ENCODE results near the gene TSPAN10.

The TSPAN10 gene

DNA sequence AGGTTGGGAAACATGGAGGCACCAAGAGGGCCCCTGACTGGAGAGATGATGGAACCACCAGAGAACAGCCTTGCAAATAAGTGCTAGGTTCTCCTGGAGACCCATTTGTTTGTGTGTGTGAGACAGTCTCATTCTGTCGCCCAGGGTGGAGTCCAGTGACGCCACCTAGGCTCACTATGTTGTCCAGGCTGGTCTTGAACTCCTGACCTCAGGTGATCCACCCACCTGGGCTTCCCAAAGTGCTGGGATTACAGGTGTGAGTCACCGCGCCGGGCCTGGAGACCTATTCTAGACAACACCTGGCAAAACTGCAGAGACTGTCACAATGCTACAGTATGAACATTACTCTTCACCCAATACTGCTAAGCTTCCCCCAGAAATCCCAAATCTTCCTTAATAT is 1.6 kb upstream of the TSPAN10 start:
- no peak for DNase-seq (ENCODE audit: low read depth)

DNA sequence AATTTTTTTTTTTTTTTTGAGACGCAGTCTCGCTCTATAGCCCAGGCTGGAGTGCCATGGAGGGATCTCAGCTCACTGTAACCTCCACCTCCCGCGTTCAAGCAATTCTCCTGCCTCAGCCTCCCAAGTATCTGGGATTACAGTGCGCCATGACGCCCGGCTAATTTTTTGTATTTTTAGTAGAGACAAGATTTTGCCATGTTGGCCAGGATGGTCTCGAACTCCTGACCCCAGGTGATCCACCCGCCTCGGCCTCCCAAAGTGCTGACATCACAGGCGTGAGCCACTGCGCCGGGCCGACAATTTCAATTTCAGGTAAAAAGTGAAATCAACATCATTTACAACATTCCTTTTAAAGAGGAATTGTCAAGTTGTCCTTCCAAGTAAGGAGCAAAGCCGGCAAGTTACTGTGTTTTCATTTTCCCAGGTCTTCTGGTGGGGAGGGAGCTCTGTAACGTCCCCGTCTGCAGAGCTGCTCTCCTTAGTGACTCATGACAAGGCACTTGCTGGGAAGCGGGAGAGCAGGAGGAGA is 957 bp upstream of the TSPAN10 start:
- no peak for DNase-seq (ENCODE audit: low read depth)

DNA sequence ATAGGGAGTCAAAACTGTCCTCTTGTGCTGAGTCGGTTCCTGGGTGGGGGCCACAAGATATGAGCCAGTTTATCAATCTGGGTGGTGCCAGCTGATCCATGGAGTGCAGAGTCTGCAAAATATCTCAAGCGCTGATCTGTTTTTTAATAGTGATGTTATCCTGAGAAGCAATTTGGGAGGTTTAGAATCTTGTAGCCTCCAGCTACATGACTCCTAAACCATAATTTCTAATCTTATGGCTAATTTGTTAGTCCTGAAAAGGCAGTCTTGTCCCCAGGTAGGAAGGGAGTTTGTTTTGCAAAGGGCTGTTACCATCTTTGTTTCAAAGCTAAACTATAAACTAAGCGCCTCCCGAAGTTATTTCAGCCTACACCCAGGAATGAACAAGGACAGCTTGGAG is 1.7 kb downstream of the TSPAN10 start:
- DNase-seq (ENCODE audit: low read depth) = no peak

DNA sequence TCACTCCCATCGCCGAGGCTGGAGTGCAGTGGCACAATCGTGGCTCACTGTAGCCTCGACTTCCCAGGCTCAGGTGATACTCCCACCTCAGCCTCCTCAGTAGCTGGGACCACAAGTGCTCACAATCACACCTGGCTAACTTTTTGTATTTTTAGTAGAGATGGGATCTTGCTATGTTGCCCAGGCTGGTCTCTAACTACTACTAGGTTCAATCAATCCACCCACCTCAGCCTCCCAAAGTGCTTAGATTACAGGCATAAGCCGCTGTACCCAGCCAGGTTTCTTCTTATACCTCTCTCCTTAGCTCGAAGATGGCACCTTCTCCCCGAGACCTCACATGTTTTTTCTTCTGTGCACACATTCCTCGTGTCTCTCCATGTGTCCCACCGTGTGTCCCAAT is 3.0 kb downstream of the TSPAN10 start:
- no peak for DNase-seq (ENCODE audit: low read depth)

DNA sequence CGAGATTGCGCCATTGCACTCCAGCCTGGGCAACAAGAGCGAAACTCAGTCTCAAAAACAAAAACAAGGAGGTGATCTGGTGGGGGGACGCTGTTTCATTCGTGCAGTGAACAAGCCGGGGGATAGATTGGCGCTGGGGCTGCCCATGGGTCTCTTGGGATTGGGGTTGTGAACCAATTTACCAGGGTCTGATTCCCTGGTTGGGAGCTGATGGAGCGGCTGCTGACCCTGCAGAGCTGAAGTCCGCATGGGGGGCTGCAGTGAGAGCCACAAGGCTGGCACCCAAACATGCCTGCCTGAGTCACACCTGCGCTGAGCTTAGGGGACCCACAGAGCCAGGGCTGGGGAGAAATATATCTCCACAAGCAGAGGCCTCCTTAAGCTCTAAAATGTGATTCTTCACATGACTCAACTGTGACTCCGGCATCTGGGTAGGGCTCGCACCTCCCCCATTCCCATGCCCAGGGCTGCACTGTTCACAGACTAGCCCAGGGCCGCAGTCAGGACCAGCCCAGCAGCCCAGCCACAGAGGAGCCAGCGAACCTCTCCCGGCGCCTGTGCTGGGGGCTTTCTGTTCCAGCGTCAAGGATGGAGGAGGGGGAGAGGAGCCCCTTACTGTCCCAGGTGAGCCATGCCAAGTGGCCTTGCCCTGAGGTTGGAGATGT is 5.0 kb downstream of the TSPAN10 start:
- DNase-seq (ENCODE audit: low read depth) = no peak

DNA sequence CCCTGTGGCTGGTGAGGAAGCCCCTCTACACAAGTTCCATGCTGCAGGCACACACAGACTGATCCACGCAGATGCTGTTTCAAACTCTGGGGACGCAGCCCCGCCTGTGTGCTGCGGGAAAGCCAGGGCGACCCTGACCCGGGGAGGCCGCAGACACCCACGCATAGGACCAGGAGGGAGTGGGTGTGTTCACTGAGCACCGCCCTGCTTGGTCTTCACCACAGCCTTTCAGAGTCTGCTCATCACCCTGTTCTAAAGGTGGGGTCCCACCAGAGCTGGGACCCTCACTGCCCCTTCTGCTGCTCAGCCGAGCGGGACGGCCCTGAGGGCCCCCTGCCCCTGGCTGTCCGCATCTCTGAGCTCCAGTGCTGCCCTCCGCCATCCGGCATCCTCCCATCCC is 7.5 kb downstream of the TSPAN10 start:
- DNase-seq (ENCODE audit: low read depth) = no peak

DNA sequence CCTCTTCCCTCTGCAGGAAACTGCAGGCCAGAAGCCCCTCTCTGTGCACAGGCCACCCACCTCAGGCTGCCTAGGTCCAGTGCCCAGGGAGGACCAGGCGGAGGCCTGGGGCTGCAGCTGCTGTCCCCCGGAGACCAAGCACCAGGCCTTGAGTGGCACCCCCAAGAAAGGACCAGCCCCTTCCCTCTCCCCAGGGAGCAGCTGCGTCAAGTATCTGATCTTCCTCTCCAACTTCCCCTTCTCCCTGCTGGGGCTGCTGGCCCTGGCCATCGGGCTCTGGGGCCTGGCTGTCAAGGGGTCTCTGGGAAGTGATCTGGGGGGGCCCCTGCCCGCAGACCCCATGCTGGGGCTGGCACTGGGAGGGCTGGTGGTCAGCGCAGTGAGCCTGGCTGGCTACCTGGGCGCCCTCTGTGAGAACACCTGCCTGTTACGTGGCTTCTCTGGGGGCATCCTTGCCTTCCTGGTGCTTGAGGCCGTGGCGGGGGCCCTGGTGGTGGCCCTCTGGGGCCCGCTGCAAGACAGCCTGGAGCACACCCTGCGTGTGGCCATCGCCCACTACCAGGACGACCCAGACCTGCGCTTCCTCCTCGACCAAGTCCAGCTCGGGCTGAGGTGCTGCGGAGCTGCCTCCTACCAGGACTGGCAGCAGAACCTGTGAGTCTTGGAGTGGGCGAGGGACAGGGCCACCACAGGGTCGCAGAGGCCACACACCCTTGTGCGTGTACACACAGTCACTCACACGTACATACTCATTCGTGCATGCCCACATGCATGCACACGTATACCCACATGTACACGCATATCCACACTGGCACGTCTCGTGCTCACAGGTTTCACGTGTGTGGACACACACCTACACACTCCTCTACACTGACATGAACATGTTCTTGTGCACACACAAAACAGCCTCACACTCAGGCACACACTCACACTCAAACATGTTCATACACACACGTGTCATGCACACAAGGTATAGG is 8.3 kb downstream of the TSPAN10 start:
- no peak for DNase-seq (ENCODE audit: low read depth)

DNA sequence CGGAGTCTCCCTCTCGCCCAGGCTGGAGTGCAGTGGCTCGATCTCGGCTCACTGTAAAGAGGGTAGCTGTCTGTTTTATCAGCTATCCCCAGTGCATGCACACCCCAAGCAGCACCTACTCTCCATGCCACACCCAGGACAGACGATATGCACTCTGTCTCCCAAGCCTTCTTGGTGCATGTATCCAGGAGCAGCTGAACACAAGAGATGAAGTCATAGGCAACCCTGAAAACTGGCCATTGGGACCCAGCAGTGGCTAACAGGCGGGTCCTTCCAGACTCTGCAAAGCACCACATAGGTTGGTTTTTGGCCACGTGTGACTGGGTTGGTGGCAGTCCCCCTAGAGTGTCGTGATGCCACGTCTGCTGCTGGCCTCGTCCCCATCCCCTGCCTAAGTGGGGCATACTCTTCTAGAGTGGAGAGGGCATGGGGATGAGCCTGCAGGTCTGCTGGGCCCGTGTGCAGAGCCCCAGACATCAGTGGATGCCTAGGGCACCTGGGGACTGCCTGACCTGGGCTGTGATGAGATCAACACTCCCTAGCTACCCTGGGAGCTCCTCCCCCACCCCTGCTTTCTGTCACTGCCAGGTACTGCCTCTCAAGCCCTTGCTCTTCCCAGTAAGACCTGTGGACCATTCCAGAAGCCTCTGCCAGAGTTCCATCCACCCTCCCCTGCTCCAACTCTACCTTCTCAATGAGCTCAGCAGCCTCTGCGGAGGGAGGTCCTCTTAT is 10.0 kb downstream of the TSPAN10 start:
- DNase-seq (ENCODE audit: low read depth) = no peak

DNA sequence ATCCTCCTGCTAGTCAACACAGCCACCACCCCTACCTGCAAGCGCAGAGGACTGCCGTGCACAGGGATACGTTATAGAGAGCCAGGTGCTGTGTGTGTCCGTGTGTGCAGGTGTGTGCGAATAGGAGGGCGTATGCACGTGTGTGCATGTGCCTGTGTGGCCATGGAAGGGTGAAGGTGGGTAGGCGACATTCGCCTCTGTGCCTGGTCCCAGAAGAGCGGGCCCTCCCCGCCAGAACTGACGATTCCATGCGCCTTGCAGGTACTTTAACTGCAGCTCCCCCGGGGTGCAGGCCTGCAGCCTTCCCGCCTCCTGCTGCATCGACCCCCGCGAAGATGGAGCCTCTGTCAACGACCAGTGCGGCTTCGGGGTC is 10.6 kb downstream of the TSPAN10 start:
- DNase-seq (ENCODE audit: low read depth) = no peak

DNA sequence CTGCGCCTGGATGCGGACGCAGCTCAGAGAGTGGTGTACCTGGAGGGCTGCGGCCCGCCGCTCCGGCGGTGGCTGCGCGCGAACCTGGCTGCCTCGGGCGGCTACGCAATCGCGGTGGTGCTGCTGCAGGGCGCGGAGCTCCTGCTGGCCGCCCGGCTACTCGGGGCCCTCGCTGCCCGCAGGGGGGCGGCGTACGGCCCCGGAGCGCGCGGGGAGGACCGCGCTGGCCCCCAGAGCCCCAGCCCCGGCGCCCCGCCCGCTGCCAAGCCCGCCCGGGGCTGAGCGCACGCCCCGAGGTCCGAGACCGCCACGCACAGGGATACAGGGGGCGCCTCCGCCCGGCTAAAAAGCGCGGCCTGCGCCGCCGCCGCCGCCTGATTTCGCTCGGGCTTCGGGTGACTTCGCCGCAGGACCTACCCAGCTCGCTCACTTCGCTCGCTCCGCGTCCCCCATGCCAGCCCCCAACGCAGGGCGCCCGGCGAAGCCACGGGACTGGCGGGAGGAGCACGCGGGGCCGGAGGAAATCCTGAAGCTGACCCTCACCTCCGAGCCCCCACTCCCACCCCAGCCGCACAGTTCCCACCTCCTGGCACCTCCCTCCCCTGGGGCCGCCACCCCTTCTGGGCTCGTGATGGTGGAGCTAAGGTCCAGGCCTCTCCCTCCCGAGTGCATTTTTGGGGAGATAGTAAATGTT is 11.2 kb downstream of the TSPAN10 start:
- no peak for DNase-seq (ENCODE audit: low read depth)

DNA sequence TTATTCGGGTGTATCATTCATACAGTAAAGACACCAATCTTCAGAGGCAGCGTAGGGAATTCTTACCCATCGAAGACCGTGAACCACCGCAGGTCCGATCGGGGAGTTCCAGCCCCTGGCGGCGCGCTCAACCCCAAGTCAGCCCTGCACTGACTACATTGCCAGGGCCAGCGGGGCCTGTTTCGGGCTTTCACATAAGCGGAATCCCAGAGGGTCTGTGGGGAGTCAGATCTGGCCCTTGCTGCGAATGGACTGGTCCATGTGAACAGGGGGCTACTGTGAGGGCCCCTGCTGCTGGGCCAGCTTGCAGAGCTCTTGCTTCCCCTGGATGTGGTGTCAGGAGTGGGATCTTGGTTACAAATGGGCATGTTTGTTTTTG is 11.7 kb downstream of the TSPAN10 start:
- no peak for DNase-seq (ENCODE audit: low read depth)

DNA sequence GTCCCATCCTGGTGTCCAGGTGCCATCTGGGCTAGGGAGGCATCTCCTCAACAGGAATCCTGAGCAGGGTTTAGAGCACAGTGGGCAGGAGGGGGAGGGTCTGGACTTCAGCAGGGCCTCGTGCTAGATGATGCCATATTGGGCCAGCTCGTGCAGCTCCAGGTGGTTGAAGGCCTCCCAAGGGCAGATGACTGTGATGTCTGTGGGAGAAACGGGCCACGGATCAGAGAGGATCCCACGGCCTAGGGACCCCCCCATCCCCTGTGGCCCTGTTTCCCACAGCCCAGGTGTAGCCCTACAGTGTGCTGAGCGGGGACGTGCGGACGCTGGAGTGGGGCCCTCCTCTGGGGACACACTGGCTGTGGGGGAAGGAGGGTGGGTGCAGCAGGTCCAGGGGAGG is 14.0 kb downstream of the TSPAN10 start:
- DNase-seq (ENCODE audit: low read depth) = no peak

DNA sequence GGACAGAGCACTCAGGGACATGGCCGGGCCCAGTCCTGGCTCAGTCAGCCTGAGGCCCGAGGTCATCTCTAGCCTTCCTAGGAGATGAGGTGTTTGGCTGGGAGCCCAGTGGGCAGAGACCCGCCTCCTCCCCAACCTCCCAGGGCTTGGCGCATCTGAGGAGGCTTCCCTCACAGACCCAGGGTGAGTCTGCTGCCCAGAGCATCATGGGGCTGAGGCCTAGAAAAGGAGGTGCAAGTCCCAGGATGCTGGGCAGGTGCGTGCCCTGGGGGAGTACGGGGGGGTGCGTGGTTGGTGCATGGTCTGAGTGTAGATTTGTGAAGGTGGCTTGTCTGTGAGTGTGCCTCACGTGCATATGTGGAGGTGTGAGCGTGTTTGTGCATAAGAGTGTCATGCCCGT is 14.7 kb downstream of the TSPAN10 start:
- DNase-seq (ENCODE audit: low read depth) = peak; percentile 85

DNA sequence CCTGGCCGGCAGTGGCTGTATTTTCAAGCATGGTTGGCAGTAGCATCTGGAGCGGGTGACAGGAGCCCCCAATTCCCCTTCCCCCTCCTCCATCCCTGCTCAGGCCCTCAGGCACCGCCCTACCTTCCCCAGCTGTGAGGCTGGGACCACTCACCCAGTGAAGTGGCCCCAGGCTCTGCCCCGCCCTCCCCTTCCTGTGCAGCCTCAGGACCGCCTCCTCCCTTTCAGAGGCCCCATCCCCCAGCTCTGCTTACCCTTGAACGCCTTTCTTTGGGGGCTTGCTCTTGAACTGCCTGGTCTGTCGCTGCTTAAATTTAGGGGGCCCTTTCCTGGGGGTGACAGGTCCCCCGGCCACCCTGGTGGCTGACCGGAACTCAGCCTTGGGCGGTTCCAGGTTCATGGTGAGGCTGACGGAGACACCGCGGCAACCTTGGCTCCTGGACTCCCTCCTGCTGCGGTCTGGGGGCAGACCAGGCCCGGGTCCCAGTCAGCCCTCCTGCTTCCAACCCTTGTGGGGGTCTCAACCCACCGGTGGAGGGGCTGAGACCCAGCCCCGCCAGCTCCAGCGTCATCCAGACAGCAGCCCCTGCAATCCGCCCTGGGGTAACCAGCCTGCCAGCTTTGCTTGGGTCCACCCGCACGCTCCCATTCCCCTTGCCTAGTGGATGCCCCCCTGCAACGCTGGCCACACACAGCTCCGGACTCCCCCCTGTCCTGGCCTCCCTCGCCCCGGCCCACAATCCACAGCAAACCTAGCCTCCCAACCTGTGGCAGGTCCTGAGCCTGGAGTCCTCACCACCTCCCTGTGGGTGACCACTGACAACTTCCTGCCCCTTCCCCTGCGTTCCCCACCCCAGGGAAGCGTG is 16.1 kb downstream of the TSPAN10 start:
- no peak for DNase-seq (ENCODE audit: low read depth)

DNA sequence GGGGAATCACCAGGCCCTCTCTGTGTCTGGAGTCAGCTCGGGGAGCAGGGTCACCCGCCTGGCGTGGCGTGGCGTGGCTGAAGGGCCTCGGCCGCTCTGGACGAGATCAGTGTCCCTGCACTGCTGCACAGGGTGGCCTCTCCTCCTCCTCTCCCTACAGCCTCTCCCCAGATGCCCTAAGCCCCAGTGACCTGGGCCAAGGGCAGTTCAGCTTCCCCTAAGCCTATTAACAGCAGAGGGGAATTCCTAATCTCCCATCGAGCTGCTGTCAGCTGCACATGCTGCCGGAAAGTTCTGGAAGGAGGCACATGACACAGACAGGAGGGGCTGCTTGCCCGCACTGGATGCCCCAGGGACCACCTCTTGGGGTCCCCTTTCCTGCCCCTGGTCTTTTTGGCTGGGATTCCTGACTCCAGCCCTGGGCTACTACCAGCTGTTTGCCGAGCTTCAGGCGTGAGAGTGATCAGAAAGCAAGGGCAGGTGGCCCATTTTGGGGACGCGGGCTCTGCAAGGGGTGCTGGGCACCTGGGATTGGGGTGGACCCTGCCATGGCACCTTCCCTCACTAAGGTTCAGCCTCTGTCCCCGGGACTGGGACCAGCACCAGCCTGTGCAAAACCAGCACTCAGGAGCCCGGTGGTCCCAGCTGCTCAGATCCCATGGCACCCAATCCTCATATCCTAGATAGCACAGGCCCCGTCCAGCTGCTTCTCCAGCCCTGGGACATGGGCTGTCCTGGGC is 18.6 kb downstream of the TSPAN10 start:
- no peak for DNase-seq (ENCODE audit: low read depth)

DNA sequence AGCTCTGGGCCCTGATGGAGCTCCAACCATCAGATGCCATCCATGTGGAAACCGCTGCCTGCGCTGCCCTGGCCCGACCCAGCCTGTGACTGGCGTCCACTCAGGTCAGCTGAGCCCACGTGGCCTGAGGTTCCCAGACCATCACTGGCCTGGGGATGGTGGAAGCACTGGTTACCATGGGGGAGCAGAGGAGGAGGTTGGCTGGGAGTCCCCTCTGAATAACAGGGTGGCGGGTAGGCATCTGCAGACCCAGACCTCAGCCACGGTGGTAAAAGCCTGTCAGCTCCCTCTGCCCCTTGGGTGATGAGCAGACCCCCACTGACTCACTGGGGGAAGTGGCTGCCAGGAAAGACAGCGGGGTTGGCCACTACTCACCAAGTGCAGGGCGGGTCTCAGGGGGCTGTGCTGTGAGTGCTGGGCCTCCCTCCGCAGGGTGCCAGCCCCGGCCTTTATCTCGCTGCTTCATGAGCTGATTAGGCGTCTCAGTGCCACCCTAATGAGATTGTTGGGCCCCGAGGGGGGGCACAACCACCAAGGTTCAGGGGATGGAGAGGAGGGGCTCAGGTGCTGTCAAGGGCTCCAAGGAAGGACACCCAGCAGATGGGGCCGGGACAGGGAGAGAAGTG is 19.2 kb downstream of the TSPAN10 start, which contains the start of gene PDE6G:
PDE6G (minus strand) TSS at position 425 of the 626 bp plus-strand sequence. CDS start 3,237 bp downstream, outside the sequence.
- no peak for DNase-seq (ENCODE audit: low read depth)

DNA sequence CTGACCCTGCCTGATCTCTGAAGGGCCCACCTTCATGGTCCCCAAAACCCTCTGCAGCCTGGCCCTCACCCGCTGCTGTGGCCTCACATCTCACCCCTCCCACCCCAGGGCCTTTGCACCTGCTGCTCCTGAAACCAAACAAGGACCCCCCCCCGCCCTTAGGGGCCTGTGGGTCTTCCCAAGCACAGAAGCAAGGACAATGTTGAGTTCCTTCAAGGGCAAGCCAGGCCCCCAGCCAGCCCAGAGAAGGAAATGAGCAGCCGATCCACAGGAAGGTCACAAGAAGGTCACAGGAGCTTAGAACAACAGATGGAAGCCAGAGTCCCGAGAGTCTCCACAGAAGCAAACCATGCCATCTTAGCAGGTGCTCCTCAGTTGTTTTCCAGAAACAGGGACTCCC is 19.8 kb downstream of the TSPAN10 start:
- DNase-seq (ENCODE audit: low read depth) = no peak

DNA sequence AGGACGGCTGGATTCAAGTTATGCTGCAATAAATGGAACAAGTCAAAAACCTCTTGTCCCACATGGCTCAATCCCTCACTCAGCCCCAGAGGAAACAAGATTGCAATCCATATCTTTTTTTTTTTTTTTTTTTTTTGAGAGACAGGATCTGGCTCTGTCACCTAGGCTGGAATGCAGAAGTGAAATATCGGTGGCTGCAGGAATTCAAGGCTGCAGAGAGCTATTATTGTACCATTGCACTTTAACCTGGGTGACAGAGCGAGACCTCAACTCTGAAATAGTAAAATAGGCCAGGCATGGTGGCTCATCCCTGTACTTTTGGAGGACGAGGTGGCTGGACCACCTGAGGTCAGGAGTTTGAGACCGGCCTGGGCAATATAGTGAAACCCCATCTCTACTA is 22.0 kb downstream of the TSPAN10 start:
- DNase-seq (ENCODE audit: low read depth) = no peak

DNA sequence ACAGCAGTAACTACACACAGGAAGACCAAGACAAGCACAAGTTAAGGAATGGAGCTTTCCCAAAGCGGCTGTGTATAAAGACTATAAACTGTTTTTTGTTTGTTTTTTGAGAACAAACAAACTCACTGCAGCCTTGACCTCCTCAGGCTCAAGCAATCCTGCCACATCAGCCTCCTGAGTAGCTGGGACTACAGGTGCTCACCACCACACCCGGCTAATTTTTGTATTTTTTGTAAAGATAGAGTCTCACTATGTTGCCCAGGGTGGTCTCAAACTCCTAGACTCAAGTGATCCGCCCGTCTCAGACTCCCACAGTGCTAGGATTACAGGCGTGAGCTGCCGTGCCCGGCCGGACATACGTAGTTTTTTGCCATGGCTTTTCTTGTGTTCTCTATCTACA is 23.4 kb downstream of the TSPAN10 start:
- DNase-seq (ENCODE audit: low read depth) = no peak

DNA sequence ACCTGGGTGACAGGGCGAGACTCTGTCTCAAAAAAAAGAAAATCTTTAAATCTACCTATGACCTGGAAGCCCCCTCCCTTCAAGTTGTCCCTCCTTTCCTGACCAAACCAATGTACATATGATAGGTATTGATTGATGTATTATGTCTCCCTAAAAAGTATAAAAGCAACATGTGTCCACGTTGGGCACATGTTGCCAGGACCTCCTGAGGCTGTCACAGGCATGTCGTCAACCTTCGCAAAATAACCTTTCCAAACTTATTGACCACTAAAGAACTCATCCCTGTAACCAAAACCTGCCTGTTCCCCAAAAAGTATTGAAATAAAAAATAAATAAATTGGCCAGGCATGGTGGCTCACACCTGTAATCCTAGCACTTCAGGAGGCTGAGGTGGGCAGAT is 25.0 kb downstream of the TSPAN10 start:
- DNase-seq (ENCODE audit: low read depth) = no peak

Measured in fibroblast of gingiva (primary cell).